ENCODE data around the gene TP63.
A peak's percentile ranks its signal among the peaks of the same experiment; 100 is the strongest.
"Not testable (repeated sequence)": the region's sequence is repeated elsewhere in the genome, so short reads cannot be mapped to it uniquely, and the experiment has no call there.

TP63 gene

GRCh38 chr3:189631373-189631408 is at the start of gene TP63:
Gene TP63, plus strand, starts transcription at chr3:189631389. Its CDS starts 127 bp downstream, at chr3:189631516.
- DNase-seq = no peak

- no peak for DNase-seq
These were observed 49.0 kb upstream of the TP63 start for GRCh38 chr3:189582179-189582578.

GRCh38 chr3:189584645-189585044 is 46.5 kb upstream of the TP63 start:
- DNase-seq = no peak

GRCh38 chr3:189586941-189587663 is 44.1 kb upstream of the TP63 start:
- no peak for DNase-seq

- DNase-seq = no peak
These were observed 43.5 kb upstream of the TP63 start for GRCh38 chr3:189587664-189588040.

- no peak for DNase-seq
These were observed 43.1 kb upstream of the TP63 start for GRCh38 chr3:189588070-189588469.

GRCh38 chr3:189588475-189589178 is 42.6 kb upstream of the TP63 start:
- DNase-seq = no peak

- DNase-seq = no peak
These were observed 42.0 kb upstream of the TP63 start for GRCh38 chr3:189589179-189589569.

- no peak for DNase-seq
These were observed 41.0 kb upstream of the TP63 start for GRCh38 chr3:189590223-189590622.

GRCh38 chr3:189593581-189593980 is 37.6 kb upstream of the TP63 start:
- DNase-seq = no peak

GRCh38 chr3:189596078-189596979 is 34.9 kb upstream of the TP63 start:
- not testable (repeated sequence) for DNase-seq

- no peak for DNase-seq
These were observed 33.3 kb upstream of the TP63 start for GRCh38 chr3:189597918-189598317.

- no peak for DNase-seq
These were observed 32.5 kb upstream of the TP63 start for GRCh38 chr3:189598530-189599225.

- peak; percentile 76 for DNase-seq
These were observed 28.7 kb upstream of the TP63 start for GRCh38 chr3:189602471-189602870.

GRCh38 chr3:189605717-189606116 is 25.5 kb upstream of the TP63 start:
- DNase-seq = no peak

- no peak for DNase-seq
These were observed 24.4 kb upstream of the TP63 start for GRCh38 chr3:189606774-189607173.

GRCh38 chr3:189612641-189613040 is 18.5 kb upstream of the TP63 start:
- DNase-seq = not testable (repeated sequence)

- no peak for DNase-seq
These were observed 18.1 kb upstream of the TP63 start for GRCh38 chr3:189613122-189613521.

GRCh38 chr3:189621948-189622603 is 9.1 kb upstream of the TP63 start:
- DNase-seq = no peak

GRCh38 chr3:189622629-189623028 is 8.6 kb upstream of the TP63 start:
- no peak for DNase-seq

GRCh38 chr3:189624130-189624529 is 7.1 kb upstream of the TP63 start:
- DNase-seq = no peak

- DNase-seq = no peak
These were observed 6.1 kb upstream of the TP63 start for GRCh38 chr3:189625071-189625470.

- no peak for DNase-seq
These were observed 5.6 kb upstream of the TP63 start for GRCh38 chr3:189625572-189625971.
